ENCODE results near the gene EFHC2. TPM values are rescaled to one million over a fixed set of nuclear protein-coding genes. Genes with fewer than 3 reads are reported as not detected.

Gene EFHC2
- total RNA-seq, 1 experiment from 2014 or later = not detected

- ChIA-PET CTCF (no interaction called here), RAD21 (ENCODE audit: low non-redundant PET in 1 of 2, low total read pairs in 2 of 2, uncharacterized antibody in 2 of 2, unreplicated experiment in 2 of 2) (no interaction called here), POLR2A (no interaction called here)
- no peak overlapping the region for H3K4me2 ChIP-seq (ENCODE audit: low read length)
- BruUV-seq (replicated peaks) = no TSS peak
- H2AFZ ChIP-seq (ENCODE audit: low read depth, low read length, poor library complexity, severe bottlenecking) = no peak overlapping the region
- ATAC-seq (no peak), DNase-seq (ENCODE audit: low read depth, low spot score) (no peak)
- no peaks in the 10 kb centered on the region for H4K20me1 ChIP-seq (ENCODE audit: insufficient read depth)
- no peaks in the 10 kb centered on the region for H3K4me1 ChIP-seq (ENCODE audit: control insufficient read depth in 1 of 2, insufficient read depth in 2 of 2, low read length in 2 of 2)
- TF ChIP-seq ELF1 (IDR thresholded peaks at IDR 0.05; ENCODE audit: borderline replicate concordance, low read depth) (no peak), CEBPB (IDR thresholded peaks at IDR 0.05; ENCODE audit: low read depth) (no peak), JUND (IDR thresholded peaks at IDR 0.05) (no peak), FOSL1 (IDR thresholded peaks at IDR 0.05; ENCODE audit: low read depth) (no peak), TCF7L2 (IDR thresholded peaks at IDR 0.05; ENCODE audit: borderline replicate concordance, extremely low read depth, insufficient read depth, insufficient read length) (no peak), ZNF274 (IDR thresholded peaks at IDR 0.05; ENCODE audit: low read depth, low read length) (no peak), SP1 (IDR thresholded peaks at IDR 0.05; ENCODE audit: low read depth) (no peak), CTCF (IDR thresholded peaks at IDR 0.05 in 2 of 3, conservative IDR thresholded peaks at IDR 0.05 in 1 of 3; ENCODE audit: borderline replicate concordance in 1 of 3, insufficient read depth in 1 of 3, low read depth in 2 of 3, low read length in 2 of 3) (no peak), EGR1 (IDR thresholded peaks at IDR 0.05; ENCODE audit: low read depth) (no peak), RAD21 (IDR thresholded peaks at IDR 0.05; ENCODE audit: low read depth) (no peak), SRF (IDR thresholded peaks at IDR 0.05; ENCODE audit: low read depth) (no peak), SIN3A (IDR thresholded peaks at IDR 0.05; ENCODE audit: low read depth) (no peak), ZBTB33 (IDR thresholded peaks at IDR 0.05; ENCODE audit: extremely low read depth, insufficient replicate concordance, low read length) (no peak), EZH2 (IDR thresholded peaks at IDR 0.05) (no peak), YY1 (IDR thresholded peaks at IDR 0.05; ENCODE audit: extremely low read depth, insufficient replicate concordance, low read depth, low read length) (no peak), POLR2A (IDR thresholded peaks at IDR 0.05; ENCODE audit: borderline replicate concordance, extremely low read depth, insufficient read depth, insufficient read length) (no peak)
- H3K4me3 ChIP-seq (replicated peaks in 1 of 2; ENCODE audit: low read depth in 1 of 2, low read length in 2 of 2) = no peak overlapping the region
- no peaks in the 10 kb centered on the region for H3K9me3 ChIP-seq (ENCODE audit: control insufficient read depth in 1 of 2, insufficient read depth in 1 of 2, low read depth in 1 of 2, low read length in 2 of 2)
- H3K36me3 ChIP-seq (ENCODE audit: control insufficient read depth in 1 of 2, insufficient read depth in 2 of 2, low read length in 2 of 2) = no peaks in the 10 kb centered on the region
- no peaks in the 10 kb centered on the region for H3K27me3 ChIP-seq (ENCODE audit: insufficient read depth, low read length)
- H3K79me2 ChIP-seq (ENCODE audit: insufficient read depth, low read length) = no peaks in the 10 kb centered on the region
- no peaks in the 10 kb centered on the region for H3K9me2 ChIP-seq (ENCODE audit: insufficient read depth)
- H3K27ac ChIP-seq (ENCODE audit: low read depth, low read length) = no peak overlapping the region
- H3K9ac ChIP-seq (ENCODE audit: low read length) = no peak overlapping the region
- intact Hi-C loops (cut with micrococcal nuclease) = no loop called here
Measured at GRCh38 chrX:44330227-44330626, 13.2 kb downstream of the EFHC2 start.
